Effector memory CD4-positive, alpha-beta T cell (primary cell): ENCODE measurements around the gene ZNF200.
A peak's percentile ranks its signal among the peaks of the same experiment; 100 is the strongest.
"Not testable (repeated sequence)": the region's sequence is repeated elsewhere in the genome, so short reads cannot be mapped to it uniquely, and the experiment has no call there.

Experiments used
- DNase-seq, 3 donors: peaks; one replicate each; pipeline ENCODE4 v3.0.0-alpha.2; 2020
- H3K27ac ChIP-seq: 2 replicates; pipeline ENCODE4 v1.7.0; 2013; ENCODE audit warnings: mild to moderate bottlenecking, low read length, moderate library complexity; ENCODE audit not compliant: insufficient read depth, poor library complexity, severe bottlenecking
- H3K27me3 ChIP-seq: replicated peaks from 2 replicates; pipeline ENCODE4 v1.7.0; 2013; ENCODE audit warnings: mild to moderate bottlenecking, low read length; ENCODE audit not compliant: insufficient read depth, control insufficient read depth, poor library complexity, severe bottlenecking
- H3K36me3 ChIP-seq: 2 replicates; pipeline ENCODE4 v1.7.0; 2013; ENCODE audit warnings: mild to moderate bottlenecking, low read length, moderate library complexity; ENCODE audit not compliant: control insufficient read depth, insufficient read depth
- H3K4me1 ChIP-seq: 2 replicates; pipeline ENCODE4 v1.7.0; 2013; ENCODE audit warnings: low read length, mild to moderate bottlenecking; ENCODE audit not compliant: control insufficient read depth, insufficient read depth, poor library complexity, severe bottlenecking
- H3K4me3 ChIP-seq: 2 replicates; pipeline ENCODE4 v1.7.0; 2013; ENCODE audit warnings: low read length, low read depth, mild to moderate bottlenecking; ENCODE audit not compliant: insufficient read depth, poor library complexity, severe bottlenecking
- H3K9me3 ChIP-seq: 2 replicates; pipeline ENCODE4 v1.7.0; 2013; ENCODE audit warnings: mild to moderate bottlenecking, low read length, moderate library complexity; ENCODE audit not compliant: control insufficient read depth

ZNF200 gene

GRCh38 chr16:3189869-3190268 lies 45.1 kb downstream of the ZNF200 start:
- H3K27ac ChIP-seq = no peak overlapping the region
- H3K4me1 ChIP-seq = peaks cover 29% of the 10 kb centered on the region
- no peak for DNase-seq
- H3K9me3 ChIP-seq = no peaks in the 10 kb centered on the region
- no peaks in the 10 kb centered on the region for H3K36me3 ChIP-seq
- peaks cover 61% of the 10 kb centered on the region for H3K27me3 ChIP-seq
- H3K4me3 ChIP-seq = no peak overlapping the region

GRCh38 chr16:3188925-3189825 lies 45.8 kb downstream of the ZNF200 start:
- no peaks in the 10 kb centered on the region for H3K9me3 ChIP-seq
- no peaks in the 10 kb centered on the region for H3K36me3 ChIP-seq
- H3K27me3 ChIP-seq = peaks cover 61% of the 10 kb centered on the region
- peak overlapping the region; percentile 41 for H3K4me3 ChIP-seq
- H3K4me1 ChIP-seq = peaks cover 29% of the 10 kb centered on the region
- DNase-seq = no peak
- H3K27ac ChIP-seq = no peak overlapping the region

GRCh38 chr16:3188675-3188924 lies 46.4 kb downstream of the ZNF200 start:
- H3K27me3 ChIP-seq = peaks cover 62% of the 10 kb centered on the region
- no peak overlapping the region for H3K27ac ChIP-seq
- H3K9me3 ChIP-seq = no peaks in the 10 kb centered on the region
- DNase-seq = no peak
- H3K4me1 ChIP-seq = peaks cover 32% of the 10 kb centered on the region
- no peaks in the 10 kb centered on the region for H3K36me3 ChIP-seq
- no peak overlapping the region for H3K4me3 ChIP-seq

GRCh38 chr16:3187798-3188674 lies 46.9 kb downstream of the ZNF200 start, which contains the start of gene OR1F1:
OR1F1 (plus strand) TSS chr16:3188204.
- Histone ChIP-seq H3K27ac (no peak within 1 kb of the TSS), H3K27me3 (peaks cover 62% of the 10 kb centered on the region), H3K4me1 (peaks cover 37% of the 10 kb centered on the region), H3K4me3 (peak within 1 kb of the TSS; percentile 41), H3K36me3 (no peaks in the 10 kb centered on the region), H3K9me3 (no peaks in the 10 kb centered on the region)
- DNase-seq = peak; percentile 23 to 42 (median 30)

- no peak for DNase-seq
- Histone ChIP-seq H3K27me3 (peaks cover 63% of the 10 kb centered on the region), H3K27ac (no peak overlapping the region), H3K4me3 (no peak overlapping the region), H3K36me3 (no peaks in the 10 kb centered on the region), H3K9me3 (no peaks in the 10 kb centered on the region), H3K4me1 (peaks cover 44% of the 10 kb centered on the region)
Measured at GRCh38 chr16:3186946-3187690, 47.8 kb downstream of the ZNF200 start.

GRCh38 chr16:3183445-3184139 lies 51.4 kb downstream of the ZNF200 start:
- H3K9me3 ChIP-seq = no peaks in the 10 kb centered on the region
- H3K36me3 ChIP-seq = no peaks in the 10 kb centered on the region
- H3K27ac ChIP-seq = no peak overlapping the region
- DNase-seq = no peak
- H3K27me3 ChIP-seq = peaks cover 45% of the 10 kb centered on the region
- peaks cover 22% of the 10 kb centered on the region for H3K4me1 ChIP-seq
- H3K4me3 ChIP-seq = peak overlapping the region; percentile 43

- Histone ChIP-seq H3K27ac (no peak overlapping the region), H3K4me1 (peaks cover 15% of the 10 kb centered on the region), H3K4me3 (peak overlapping the region; percentile 43), H3K9me3 (no peaks in the 10 kb centered on the region), H3K27me3 (peaks cover 39% of the 10 kb centered on the region), H3K36me3 (no peaks in the 10 kb centered on the region)
- DNase-seq = no peak
Measured at GRCh38 chr16:3182608-3183444, 52.1 kb downstream of the ZNF200 start.

- H3K36me3 ChIP-seq, H3K4me3 ChIP-seq, H3K9me3 ChIP-seq, DNase-seq, H3K27ac ChIP-seq: not testable (repeated sequence)
- peaks cover 41% of the 10 kb centered on the region for H3K27me3 ChIP-seq
- peaks cover 15% of the 10 kb centered on the region for H3K4me1 ChIP-seq
Measured at GRCh38 chr16:3182293-3182607, 52.7 kb downstream of the ZNF200 start.

- no peak overlapping the region for H3K27ac ChIP-seq
- peaks cover 49% of the 10 kb centered on the region for H3K27me3 ChIP-seq
- H3K9me3 ChIP-seq = no peaks in the 10 kb centered on the region
- peaks cover 15% of the 10 kb centered on the region for H3K4me1 ChIP-seq
- H3K4me3 ChIP-seq = no peak overlapping the region
- no peaks in the 10 kb centered on the region for H3K36me3 ChIP-seq
- no peak for DNase-seq
Measured at GRCh38 chr16:3180445-3180878, 54.5 kb downstream of the ZNF200 start.
